Muscle layer of duodenum (tissue), 2 donors: Measurements from ENCODE around the gene MRPS10.

Source experiments
- H3K27ac ChIP-seq: one replicate; pipeline ENCODE4 v1.7.0; 2013; ENCODE audit warnings: mild to moderate bottlenecking, low read length
- H3K27me3 ChIP-seq: one replicate; pipeline ENCODE4 v1.7.0; 2013; ENCODE audit warnings: low read depth, mild to moderate bottlenecking, control low read depth, low read length
- H3K36me3 ChIP-seq, 2 donors: one replicate each; pipeline ENCODE4 v1.7.0; 2013; ENCODE audit warnings: low read length in 2 of 2, control low read depth in 1 of 2, mild to moderate bottlenecking in 1 of 2; ENCODE audit not compliant: insufficient read depth in 2 of 2, control insufficient read depth in 1 of 2
- H3K4me1 ChIP-seq, 2 donors: one replicate each; pipeline ENCODE4 v1.7.0; 2013; ENCODE audit warnings: low read length in 2 of 2, mild to moderate bottlenecking in 2 of 2, control low read depth in 1 of 2, moderate library complexity in 1 of 2; ENCODE audit not compliant: insufficient read depth in 2 of 2, control insufficient read depth in 1 of 2
- H3K4me3 ChIP-seq, 2 donors: one replicate each; pipeline ENCODE4 v1.7.0; 2013; ENCODE audit warnings: low read length in 2 of 2, low read depth in 1 of 2, mild to moderate bottlenecking in 1 of 2
- H3K9me3 ChIP-seq, 2 donors: one replicate each; pipeline ENCODE4 v1.7.0; 2013; ENCODE audit warnings: low read length in 2 of 2, control low read depth in 1 of 2, mild to moderate bottlenecking in 1 of 2; ENCODE audit not compliant: control insufficient read depth in 1 of 2
- donor health status: healthy.

Gene MRPS10

DNA sequence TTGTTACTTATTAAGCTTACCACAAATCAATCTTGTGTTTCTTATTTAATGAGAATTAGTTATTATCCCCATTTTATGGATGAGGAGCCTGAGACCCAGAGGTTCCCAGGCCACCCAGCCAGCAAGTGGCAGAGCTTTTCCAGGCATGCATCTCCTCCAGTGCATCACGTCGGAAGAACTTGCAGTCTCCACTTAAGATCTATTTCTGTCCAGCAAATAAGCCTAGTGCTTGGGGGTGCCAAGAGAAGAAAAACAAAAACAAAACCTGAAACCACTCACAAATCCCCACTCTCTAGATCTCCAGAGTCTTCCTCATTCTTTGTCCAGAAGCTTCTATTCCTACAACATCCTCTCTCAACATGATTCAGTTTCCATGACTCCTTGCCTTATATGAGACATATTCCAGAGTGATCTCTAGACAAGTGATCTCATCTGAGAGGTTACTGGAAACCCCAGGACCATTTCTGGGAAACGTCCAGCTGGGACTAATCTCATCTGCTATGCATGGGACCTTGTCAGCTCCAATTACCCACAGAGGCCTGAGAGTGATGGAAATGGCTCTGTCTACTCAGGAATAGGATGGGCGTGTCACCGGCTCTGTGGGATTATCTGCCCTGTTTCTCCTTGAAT, 27.0 kb downstream of the MRPS10 start:
- no peaks in the 10 kb centered on the region for H3K4me1 ChIP-seq
- H3K9me3 ChIP-seq = no peaks in the 10 kb centered on the region
- no peak overlapping the region for H3K4me3 ChIP-seq
- no peaks in the 10 kb centered on the region for H3K36me3 ChIP-seq
- H3K27me3 ChIP-seq = no peaks in the 10 kb centered on the region
- H3K27ac ChIP-seq = no peak overlapping the region

DNA sequence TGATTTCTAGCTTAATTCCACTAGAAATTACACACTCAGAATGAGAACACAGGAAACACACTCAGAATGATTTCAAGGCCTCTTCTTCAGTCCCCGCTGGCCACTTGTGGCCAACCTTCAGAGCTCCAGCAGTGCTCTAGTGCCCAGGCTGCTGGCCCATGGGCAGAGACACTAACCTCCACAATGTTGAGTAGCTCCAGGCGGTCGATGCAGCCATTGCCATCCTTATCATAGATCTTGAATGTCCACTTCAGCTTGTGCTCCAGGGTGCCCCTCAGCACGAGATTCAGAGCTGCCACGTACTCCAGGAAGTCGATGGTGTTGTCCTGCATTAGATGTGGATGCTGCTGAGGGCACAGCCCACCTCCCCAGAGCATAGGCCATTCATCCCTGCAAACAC, 29.3 kb downstream of the MRPS10 start:
- Histone ChIP-seq H3K27ac (no peak overlapping the region), H3K36me3 (no peaks in the 10 kb centered on the region), H3K4me1 (no peaks in the 10 kb centered on the region), H3K9me3 (no peaks in the 10 kb centered on the region), H3K4me3 (no peak overlapping the region), H3K27me3 (no peaks in the 10 kb centered on the region)

DNA sequence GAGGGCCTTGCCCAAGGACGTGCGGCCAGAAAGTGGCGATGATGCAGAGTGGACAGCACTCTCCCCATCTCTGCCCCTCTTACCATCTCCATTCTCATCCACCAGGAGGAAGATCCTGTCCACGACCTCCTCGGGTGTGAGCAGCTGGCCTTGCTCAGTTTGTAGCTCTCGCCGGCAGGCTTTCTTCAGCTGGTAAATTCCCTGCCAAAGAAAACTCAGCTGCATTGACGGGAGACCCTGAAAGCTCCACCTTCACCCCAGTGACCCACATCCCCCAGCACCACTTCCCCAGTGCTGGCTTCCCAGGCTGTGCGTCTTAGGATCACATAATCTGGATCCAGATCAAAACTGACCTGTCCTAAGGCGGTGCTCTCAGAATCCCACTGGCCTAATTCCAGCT, 32.1 kb downstream of the MRPS10 start:
- H3K4me1 ChIP-seq = no peaks in the 10 kb centered on the region

DNA sequence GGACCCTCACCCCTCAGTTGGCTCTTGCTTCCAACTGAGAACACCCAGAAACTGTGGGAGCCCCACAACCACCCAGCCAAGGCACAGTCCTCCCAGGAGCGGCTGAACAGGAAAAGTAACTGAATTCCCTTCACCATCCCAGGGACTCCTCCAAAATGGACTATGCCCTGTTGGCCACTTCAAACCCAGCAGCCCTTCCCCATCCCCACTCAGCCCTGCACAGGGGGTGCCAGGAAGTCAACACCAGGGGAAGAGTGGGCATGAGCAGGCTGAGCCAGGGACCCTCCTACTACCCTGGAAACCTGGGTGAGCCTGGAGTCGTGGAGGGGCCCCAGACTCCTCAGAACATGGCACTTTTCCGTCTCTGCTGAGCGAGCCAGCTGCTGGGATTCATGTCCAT, 33.2 kb downstream of the MRPS10 start:
- no peaks in the 10 kb centered on the region for H3K4me1 ChIP-seq
- no peak overlapping the region for H3K4me3 ChIP-seq
- H3K27me3 ChIP-seq = no peaks in the 10 kb centered on the region
- H3K36me3 ChIP-seq = no peaks in the 10 kb centered on the region
- no peaks in the 10 kb centered on the region for H3K9me3 ChIP-seq
- H3K27ac ChIP-seq = no peak overlapping the region

More for the DNA sequence above, 32.1 kb downstream of the MRPS10 start:
- no peaks in the 10 kb centered on the region for H3K9me3 ChIP-seq
- no peak overlapping the region for H3K27ac ChIP-seq
- no peaks in the 10 kb centered on the region for H3K27me3 ChIP-seq
- no peaks in the 10 kb centered on the region for H3K36me3 ChIP-seq
- no peak overlapping the region for H3K4me3 ChIP-seq

DNA sequence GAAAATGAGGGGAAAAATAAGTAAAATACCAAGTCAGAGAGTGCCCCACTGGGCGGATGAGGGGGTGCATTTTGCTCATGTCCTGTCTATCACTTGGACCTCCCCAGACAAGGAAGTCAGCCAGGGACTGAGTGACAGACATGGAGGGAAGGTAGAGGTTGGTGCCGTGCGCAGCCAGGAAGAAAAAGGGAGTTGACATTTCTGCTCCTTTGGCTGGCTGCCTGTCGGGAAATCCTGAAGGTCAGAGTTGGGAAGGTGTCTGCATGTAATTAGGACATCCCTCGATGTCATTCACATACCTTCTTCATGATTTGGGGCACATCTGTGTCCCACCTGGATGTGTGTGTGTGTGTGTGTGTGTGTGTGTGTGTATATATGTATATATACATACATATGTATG, 35.6 kb downstream of the MRPS10 start:
- Histone ChIP-seq H3K9me3 (no peaks in the 10 kb centered on the region), H3K27ac (no peak overlapping the region), H3K36me3 (no peaks in the 10 kb centered on the region), H3K4me1 (peaks cover 0 to 6% of the 10 kb centered on the region in 2 donors), H3K4me3 (no peak overlapping the region), H3K27me3 (no peaks in the 10 kb centered on the region)

DNA sequence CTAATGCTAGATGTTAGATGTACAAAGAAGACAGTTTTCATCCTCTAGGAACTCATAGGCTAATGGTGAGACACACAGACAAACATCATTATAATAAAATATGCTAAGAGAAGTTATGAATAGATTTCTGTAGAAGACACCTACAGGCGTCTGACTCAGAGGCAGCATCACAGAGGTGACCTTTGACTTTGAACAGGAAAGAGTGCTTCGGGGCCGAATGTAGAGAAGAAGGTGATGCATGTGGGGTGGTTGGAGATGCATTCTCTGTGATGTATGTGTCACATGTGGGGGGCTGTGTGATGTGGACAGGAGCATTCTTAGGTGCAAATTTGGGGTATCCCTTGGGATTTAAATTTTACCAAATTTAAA, 37.7 kb downstream of the MRPS10 start:
- Histone ChIP-seq H3K4me1 (peaks cover 0 to 6% of the 10 kb centered on the region in 2 donors), H3K36me3 (no peaks in the 10 kb centered on the region), H3K9me3 (no peaks in the 10 kb centered on the region)

GRCh38 chr6:42179261-42179944, 38.3 kb downstream of the MRPS10 start:
- Histone ChIP-seq H3K27me3 (no peaks in the 10 kb centered on the region), H3K4me1 (peaks cover 0 to 6% of the 10 kb centered on the region in 2 donors)

More for the DNA sequence above, 37.7 kb downstream of the MRPS10 start:
- Histone ChIP-seq H3K27me3 (no peaks in the 10 kb centered on the region), H3K27ac (no peak overlapping the region), H3K4me3 (no peak overlapping the region)

GRCh38 chr6:42177514-42178364, 39.9 kb downstream of the MRPS10 start:
- Histone ChIP-seq H3K27me3 (no peaks in the 10 kb centered on the region), H3K4me1 (peaks cover 0 to 6% of the 10 kb centered on the region in 2 donors), H3K4me3 (no peak overlapping the region), H3K36me3 (no peaks in the 10 kb centered on the region), H3K27ac (no peak overlapping the region), H3K9me3 (no peaks in the 10 kb centered on the region)

More at GRCh38 chr6:42179261-42179944, 38.3 kb downstream of the MRPS10 start:
- Histone ChIP-seq H3K9me3 (no peaks in the 10 kb centered on the region), H3K36me3 (no peaks in the 10 kb centered on the region), H3K27ac (no peak overlapping the region), H3K4me3 (no peak overlapping the region)

- no peaks in the 10 kb centered on the region for H3K27me3 ChIP-seq
- no peaks in the 10 kb centered on the region for H3K9me3 ChIP-seq
- H3K36me3 ChIP-seq = no peaks in the 10 kb centered on the region
- peaks cover 0 to 6% of the 10 kb centered on the region in 2 donors for H3K4me1 ChIP-seq
- H3K27ac ChIP-seq = no peak overlapping the region
- H3K4me3 ChIP-seq = no peak overlapping the region
Measured at GRCh38 chr6:42176981-42177380, 40.7 kb downstream of the MRPS10 start.

DNA sequence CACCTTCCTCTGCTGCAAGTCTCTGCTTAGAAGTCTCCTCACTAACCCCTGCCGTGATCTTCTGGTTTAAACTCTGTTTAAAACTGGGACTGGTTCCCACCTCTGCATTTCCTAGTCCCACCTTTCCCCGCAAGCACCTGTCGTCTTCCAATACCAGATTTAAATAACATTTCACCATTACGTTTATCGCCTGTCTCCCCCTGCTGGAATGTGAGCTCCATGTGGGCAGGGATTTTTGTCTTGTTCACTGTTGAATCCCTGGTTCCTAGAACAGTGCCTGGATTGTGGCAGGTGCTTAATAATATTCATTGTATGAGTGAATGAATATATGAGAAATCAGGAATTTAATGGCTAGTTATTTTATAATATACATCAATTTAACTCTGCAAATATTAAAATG, 41.8 kb downstream of the MRPS10 start:
- Histone ChIP-seq H3K27me3 (no peaks in the 10 kb centered on the region), H3K27ac (no peak overlapping the region), H3K4me3 (no peak overlapping the region), H3K4me1 (peaks cover 0 to 6% of the 10 kb centered on the region in 2 donors), H3K9me3 (no peaks in the 10 kb centered on the region), H3K36me3 (no peaks in the 10 kb centered on the region)

DNA sequence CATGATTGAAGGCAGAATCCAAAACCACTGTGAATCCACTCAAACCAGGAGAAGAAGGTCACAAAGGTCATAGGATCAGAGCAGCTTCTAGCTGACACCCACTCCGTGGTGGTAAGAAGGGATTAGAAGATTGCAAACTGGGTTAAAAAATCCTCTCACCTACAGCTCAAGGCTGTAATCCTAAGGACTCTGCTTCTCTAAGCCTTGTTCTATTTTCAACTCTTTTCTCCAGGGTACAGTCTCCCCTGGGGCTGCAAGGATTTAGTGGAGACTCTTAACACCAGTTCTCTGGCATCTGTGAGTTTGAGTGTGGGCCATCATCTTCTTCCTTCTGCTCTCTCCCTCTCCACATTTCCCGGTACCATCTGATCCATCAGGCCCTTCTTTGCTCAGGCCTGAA, 44.6 kb downstream of the MRPS10 start, which contains the start of gene GUCA1A:
Gene GUCA1A, plus strand, starts transcription at position 264 of the 400 bp plus-strand sequence. CDS start 250 bp downstream, outside the sequence.
- Histone ChIP-seq H3K9me3 (no peaks in the 10 kb centered on the region), H3K4me1 (peaks cover 0 to 3% of the 10 kb centered on the region in 2 donors), H3K4me3 (no peak within 1 kb of the TSS), H3K36me3 (no peaks in the 10 kb centered on the region), H3K27me3 (no peaks in the 10 kb centered on the region), H3K27ac (no peak within 1 kb of the TSS)
